Neural cell (in vitro differentiated cells): Measurements from ENCODE around the gene PCDHGA12. TPM values are rescaled to one million over a fixed set of nuclear protein-coding genes. Genes with fewer than 3 reads are reported as not detected.
"Not testable (repeated sequence)": the region's sequence is repeated elsewhere in the genome, so short reads cannot be mapped to it uniquely, and the experiment has no call there.

ENCODE experiments used
- H2AFZ ChIP-seq: fragments of 200-600, 300-800 bp; sonication (generic), shearing (Covaris generic); 2 replicates; pipeline ENCODE4 v1.6.0; 2014; ENCODE audit warnings: low read depth, mild to moderate bottlenecking, antibody characterized with exemption, low read length, moderate library complexity
- H3F3A ChIP-seq: fragments of 200-600 bp; shearing (Covaris generic); 2 replicates; pipeline ENCODE4 v1.6.1; 2016; ENCODE audit warnings: mild to moderate bottlenecking, moderate library complexity, mixed read lengths, antibody characterized with exemption, low read length; ENCODE audit not compliant: insufficient read depth, poor library complexity, severe bottlenecking
- H3K27ac ChIP-seq: fragments of 200-600, 300-800 bp; sonication (generic), shearing (Covaris generic); 2 replicates; pipeline ENCODE4 v1.5.1; 2014; ENCODE audit warnings: mild to moderate bottlenecking, low read length, moderate library complexity
- H3K27me3 ChIP-seq: fragments of 300-800, 200-600 bp; sonication (generic), shearing (Covaris generic); 2 replicates; pipeline ENCODE4 v1.6.0; 2014; ENCODE audit warnings: mild to moderate bottlenecking, low read depth, low read length, moderate library complexity; ENCODE audit not compliant: insufficient read depth
- H3K36me3 ChIP-seq: fragments of 300-800, 200-600 bp; sonication (generic), shearing (Covaris generic); 2 replicates; pipeline ENCODE4 v1.5.1; 2014; ENCODE audit warnings: mild to moderate bottlenecking, antibody characterized with exemption, low read length, moderate library complexity; ENCODE audit not compliant: insufficient read depth
- H3K4me2 ChIP-seq: fragments of 300-800, 200-600 bp; sonication (generic), shearing (Covaris generic); 2 replicates; pipeline ENCODE4 v1.6.0; 2014; ENCODE audit warnings: mild to moderate bottlenecking, low read length
- H3K4me3 ChIP-seq: fragments of 300-800, 200-600 bp; sonication (generic), shearing (Covaris generic); 2 replicates; pipeline ENCODE4 v1.5.1; 2014; ENCODE audit warnings: mild to moderate bottlenecking, low read length, moderate library complexity
- H3K79me2 ChIP-seq: fragments of 200-600 bp; shearing (Covaris generic); replicated peaks from 2 replicates; pipeline ENCODE4 v1.6.0; 2014; ENCODE audit warnings: mild to moderate bottlenecking, low read length, moderate library complexity; ENCODE audit not compliant: insufficient read depth
- H3K9ac ChIP-seq: fragments of 300-800, 200-600 bp; sonication (generic), shearing (Covaris generic); 2 replicates; pipeline ENCODE4 v1.6.1; 2016; ENCODE audit warnings: mild to moderate bottlenecking, low read length, mixed read lengths
- H3K9me2 ChIP-seq: fragments of 200-600 bp; shearing (Covaris generic); 2 replicates; pipeline ENCODE4 v1.6.1; 2016; ENCODE audit warnings: mild to moderate bottlenecking, low read length, mixed read lengths; ENCODE audit not compliant: insufficient read depth
- H3K9me3 ChIP-seq: fragments of 200-600, 300-800 bp; sonication (generic), shearing (Covaris generic); 2 replicates; pipeline ENCODE4 v1.6.1; 2016; ENCODE audit warnings: mild to moderate bottlenecking, mixed run types, low read length, moderate library complexity, mixed read lengths
- H4K20me1 ChIP-seq: fragments of 200-600 bp; shearing (Covaris generic); 2 replicates; pipeline ENCODE4 v1.6.1; 2016; ENCODE audit warnings: mild to moderate bottlenecking, mixed run types; ENCODE audit not compliant: insufficient read depth
- EP300 ChIP-seq: fragments of 450-650 bp; conservative IDR thresholded peaks from 2 replicates; pipeline ENCODE4 v1.6.1; 2014; ENCODE audit warnings: antibody characterized with exemption, mild to moderate bottlenecking, moderate library complexity; ENCODE audit not compliant: poor library complexity, severe bottlenecking
- EZH2 ChIP-seq: fragments of 200-600, 300-800 bp; shearing (Covaris generic), sonication (generic); IDR thresholded peaks from 2 replicates; pipeline ENCODE4 v1.6.1; 2014; ENCODE audit warnings: antibody characterized with exemption, low read length, borderline replicate concordance, mild to moderate bottlenecking; ENCODE audit not compliant: insufficient read depth, poor library complexity, severe bottlenecking
- MXI1 ChIP-seq: fragments of 450-650 bp; conservative IDR thresholded peaks from 2 replicates; pipeline ENCODE4 v1.6.1; 2014; ENCODE audit warnings: antibody characterized with exemption, mild to moderate bottlenecking; ENCODE audit not compliant: poor library complexity, severe bottlenecking
- POLR2AphosphoS5 ChIP-seq: IDR thresholded peaks from 2 replicates; pipeline ENCODE4 v1.6.1; 2012
- RAD21 ChIP-seq: fragments of 450-650 bp; conservative IDR thresholded peaks from 2 replicates; pipeline ENCODE4 v1.6.1; 2014; ENCODE audit warnings: antibody characterized with exemption, mild to moderate bottlenecking, moderate library complexity
- REST ChIP-seq: IDR thresholded peaks from 2 replicates; pipeline ENCODE4 v1.6.1; 2012; ENCODE audit warnings: borderline replicate concordance
- SMC3 ChIP-seq: fragments of 450-650 bp; conservative IDR thresholded peaks from 2 replicates; pipeline ENCODE4 v1.6.1; 2014; ENCODE audit warnings: antibody characterized with exemption, mild to moderate bottlenecking, moderate library complexity; ENCODE audit not compliant: poor library complexity
- TAF1 ChIP-seq: IDR thresholded peaks from 2 replicates; pipeline ENCODE4 v1.6.1; 2012; ENCODE audit warnings: low read depth
- polyA plus RNA-seq: library from polyadenylated mRNA; depleted of rRNA; stranded (reverse); fragments of >200 nt; gene quantifications from 2 replicates; pipeline ENCODE4 v1.2.3, GENCODE V29; 2014
- TF ChIP-seq, protein P1 (sequence below): fragments of 450-650 bp; IDR thresholded peaks from 2 replicates; pipeline ENCODE4 v1.5.1; 2014; ENCODE audit warnings: antibody characterized with exemption, mild to moderate bottlenecking, moderate library complexity; ENCODE audit not compliant: poor library complexity, severe bottlenecking

Gene PCDHGA12
- polyA plus RNA-seq, 1 donor from 2014 or later = 0.11 TPM

DNA sequence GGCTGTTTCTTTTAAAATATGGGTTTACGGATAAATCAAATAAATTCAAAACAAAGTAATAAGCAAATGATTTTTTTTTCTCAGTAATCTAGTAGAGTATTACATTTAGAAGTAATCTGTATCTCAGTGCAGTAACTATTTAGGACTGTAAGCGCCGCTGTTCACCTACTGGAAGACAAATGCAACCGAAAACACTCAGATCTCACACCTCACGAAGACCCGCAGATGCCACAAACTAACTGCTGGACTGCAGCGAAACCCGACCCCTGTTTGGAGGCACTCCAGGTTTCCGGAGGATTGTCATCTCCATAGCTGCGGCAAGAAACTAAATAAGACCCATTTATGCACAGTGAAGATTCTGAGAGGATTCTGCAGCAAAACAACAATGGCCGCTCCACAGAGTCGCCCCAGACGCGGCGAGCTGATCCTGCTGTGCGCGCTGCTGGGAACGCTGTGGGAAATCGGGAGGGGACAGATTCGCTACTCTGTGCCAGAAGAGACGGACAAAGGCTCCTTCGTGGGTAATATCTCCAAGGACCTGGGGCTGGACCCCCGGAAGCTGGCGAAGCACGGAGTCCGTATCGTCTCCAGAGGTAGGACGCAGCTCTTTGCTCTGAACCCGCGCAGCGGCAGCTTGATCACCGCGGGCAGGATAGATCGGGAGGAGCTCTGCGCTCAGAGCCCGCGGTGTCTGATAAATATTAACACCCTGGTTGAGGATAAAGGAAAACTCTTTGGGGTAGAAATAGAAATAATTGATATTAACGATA is 37.7 kb upstream of the PCDHGA12 start, which contains the start of gene PCDHGA8:
PCDHGA8 (plus strand) TSS at position 205 of the 770 bp plus-strand sequence; CDS start at position 386, 181 bp downstream.
- H3K4me3 ChIP-seq = peak within 1 kb of the TSS; percentile 53
- no peak within 1 kb of the TSS for H3K4me2 ChIP-seq
- H2AFZ ChIP-seq = no peak within 1 kb of the TSS
- H4K20me1 ChIP-seq = no peaks in the 10 kb centered on the region
- H3K27ac ChIP-seq = no peak within 1 kb of the TSS
- H3K27me3 ChIP-seq = no peaks in the 10 kb centered on the region
- H3K36me3 ChIP-seq = no peaks in the 10 kb centered on the region
- peaks cover 49% of the 10 kb centered on the region for H3K9me3 ChIP-seq
- no peaks in the 10 kb centered on the region for H3F3A ChIP-seq
- no peak within 1 kb of the TSS for H3K9ac ChIP-seq
- H3K9me2 ChIP-seq = no peaks in the 10 kb centered on the region
- TF ChIP-seq, protein P1, sequence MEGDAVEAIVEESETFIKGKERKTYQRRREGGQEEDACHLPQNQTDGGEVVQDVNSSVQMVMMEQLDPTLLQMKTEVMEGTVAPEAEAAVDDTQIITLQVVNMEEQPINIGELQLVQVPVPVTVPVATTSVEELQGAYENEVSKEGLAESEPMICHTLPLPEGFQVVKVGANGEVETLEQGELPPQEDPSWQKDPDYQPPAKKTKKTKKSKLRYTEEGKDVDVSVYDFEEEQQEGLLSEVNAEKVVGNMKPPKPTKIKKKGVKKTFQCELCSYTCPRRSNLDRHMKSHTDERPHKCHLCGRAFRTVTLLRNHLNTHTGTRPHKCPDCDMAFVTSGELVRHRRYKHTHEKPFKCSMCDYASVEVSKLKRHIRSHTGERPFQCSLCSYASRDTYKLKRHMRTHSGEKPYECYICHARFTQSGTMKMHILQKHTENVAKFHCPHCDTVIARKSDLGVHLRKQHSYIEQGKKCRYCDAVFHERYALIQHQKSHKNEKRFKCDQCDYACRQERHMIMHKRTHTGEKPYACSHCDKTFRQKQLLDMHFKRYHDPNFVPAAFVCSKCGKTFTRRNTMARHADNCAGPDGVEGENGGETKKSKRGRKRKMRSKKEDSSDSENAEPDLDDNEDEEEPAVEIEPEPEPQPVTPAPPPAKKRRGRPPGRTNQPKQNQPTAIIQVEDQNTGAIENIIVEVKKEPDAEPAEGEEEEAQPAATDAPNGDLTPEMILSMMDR = no peak
- TF ChIP-seq RAD21 (no peak), TAF1 (no peak), POLR2AphosphoS5 (no peak), SMC3 (no peak), EP300 (no peak), MXI1 (no peak), EZH2 (no peak), REST (no peak)
- H3K79me2 ChIP-seq = no peaks in the 10 kb centered on the region

DNA sequence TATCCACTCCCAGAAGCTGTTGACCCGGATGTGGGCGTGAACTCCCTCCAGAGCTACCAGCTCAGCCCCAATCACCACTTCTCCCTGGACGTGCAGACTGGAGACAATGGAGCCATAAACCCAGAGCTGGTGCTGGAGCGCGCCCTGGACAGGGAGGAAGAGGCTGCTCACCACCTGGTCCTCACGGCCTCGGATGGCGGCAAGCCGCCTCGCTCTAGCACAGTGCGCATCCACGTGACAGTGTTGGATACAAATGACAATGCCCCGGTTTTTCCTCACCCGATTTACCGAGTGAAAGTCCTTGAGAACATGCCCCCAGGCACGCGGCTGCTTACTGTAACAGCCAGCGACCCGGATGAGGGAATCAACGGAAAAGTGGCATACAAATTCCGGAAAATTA is 37.0 kb upstream of the PCDHGA12 start:
- Histone ChIP-seq H3F3A (no peaks in the 10 kb centered on the region), H3K4me2 (no peak overlapping the region), H3K79me2 (no peaks in the 10 kb centered on the region), H2AFZ (no peak overlapping the region), H3K9me3 (peaks cover 49% of the 10 kb centered on the region), H3K4me3 (peak overlapping the region; percentile 10), H3K36me3 (no peaks in the 10 kb centered on the region), H3K27ac (no peak overlapping the region), H3K9me2 (no peaks in the 10 kb centered on the region), H4K20me1 (no peaks in the 10 kb centered on the region), H3K27me3 (no peaks in the 10 kb centered on the region), H3K9ac (no peak overlapping the region)
- TF ChIP-seq POLR2AphosphoS5 (no peak), EZH2 (no peak)

GRCh38 chr5:141394401-141395187 is 35.7 kb upstream of the PCDHGA12 start:
- H3K9me3 ChIP-seq = peaks cover 53% of the 10 kb centered on the region
- not testable (repeated sequence) for H3K27ac ChIP-seq, H2AFZ ChIP-seq, H3K4me2 ChIP-seq, H4K20me1 ChIP-seq, H3K9me2 ChIP-seq, H3K4me3 ChIP-seq, H3K27me3 ChIP-seq, H3K79me2 ChIP-seq, H3K9ac ChIP-seq, H3F3A ChIP-seq, H3K36me3 ChIP-seq

DNA sequence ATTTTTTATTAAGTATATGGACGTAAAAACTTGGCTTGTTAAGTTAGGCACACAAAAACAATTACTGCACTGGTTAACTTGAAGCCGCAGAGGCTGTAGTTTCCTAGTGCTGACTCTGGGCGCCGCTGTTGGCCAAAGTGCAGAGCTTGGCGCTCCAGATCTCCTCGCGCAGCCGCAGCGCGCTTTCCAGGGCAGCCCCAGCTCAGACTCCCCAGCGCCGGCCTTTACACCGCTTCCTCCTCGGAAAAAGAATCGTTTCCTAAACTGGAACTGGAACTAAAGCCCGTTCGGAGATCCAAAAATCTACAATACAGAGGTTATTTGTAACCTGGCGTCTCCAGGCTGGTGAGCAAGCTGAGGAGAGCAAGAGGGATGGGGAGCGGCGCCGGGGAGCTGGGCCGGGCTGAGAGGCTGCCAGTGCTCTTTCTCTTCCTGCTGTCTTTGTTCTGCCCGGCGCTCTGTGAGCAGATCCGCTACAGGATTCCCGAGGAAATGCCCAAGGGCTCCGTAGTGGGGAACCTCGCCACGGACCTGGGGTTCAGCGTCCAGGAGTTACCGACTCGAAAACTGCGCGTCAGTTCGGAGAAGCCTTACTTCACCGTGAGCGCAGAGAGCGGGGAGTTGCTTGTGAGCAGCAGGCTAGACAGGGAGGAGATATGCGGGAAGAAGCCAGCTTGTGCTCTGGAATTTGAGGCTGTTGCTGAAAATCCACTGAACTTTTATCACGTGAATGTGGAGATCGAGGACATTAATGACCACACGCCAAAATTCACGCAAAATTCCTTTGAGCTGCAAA is 32.4 kb upstream of the PCDHGA12 start, which contains the start of gene PCDHGB5:
PCDHGB5 (plus strand) TSS at position 192 of the 796 bp plus-strand sequence; CDS start at position 373, 181 bp downstream.
- H3K4me3 ChIP-seq, H2AFZ ChIP-seq, H3K79me2 ChIP-seq, H3K27ac ChIP-seq, H3K4me2 ChIP-seq, H3K36me3 ChIP-seq, H4K20me1 ChIP-seq, H3K9me2 ChIP-seq, H3K27me3 ChIP-seq, H3F3A ChIP-seq, H3K9ac ChIP-seq: not testable (repeated sequence)
- H3K9me3 ChIP-seq = peaks cover 55% of the 10 kb centered on the region
